ENCODE data around the gene MFAP4.

- no peak for TF ChIP-seq CTCF (conservative IDR thresholded peaks at IDR 0.05; ENCODE audit: low read length)
- TF ChIP-seq EZH2phosphoT487 (IDR thresholded peaks at IDR 0.05; ENCODE audit: borderline replicate concordance), result no peak
Observed at GRCh38 chr17:19386974-19387920, at the start of gene MFAP4.

Data from Loucy (cell line).